Vagina (tissue), 2 donors: ENCODE measurements around the gene SHC1.

ENCODE experiments used
- POLR2A ChIP-seq, 2 donors: fragments of 450-650 bp; IDR thresholded peaks; one replicate each; pipeline ENCODE4 v1.6.1; 2017; ENCODE audit warnings: antibody characterized with exemption in 2 of 2, mild to moderate bottlenecking in 2 of 2, moderate library complexity in 2 of 2
- TF ChIP-seq, protein P1 (sequence below), 3 experiments: fragments of 450-650 bp in 2 of 3; fragments of 200-600 bp in 1 of 3; sonication (generic) in 1 of 3; IDR thresholded peaks; one replicate each; pipeline ENCODE4 v1.5.1; 2017 to 2019; ENCODE audit warnings: antibody characterized with exemption in 3 of 3, mild to moderate bottlenecking in 2 of 3, moderate library complexity in 2 of 3

DNA sequence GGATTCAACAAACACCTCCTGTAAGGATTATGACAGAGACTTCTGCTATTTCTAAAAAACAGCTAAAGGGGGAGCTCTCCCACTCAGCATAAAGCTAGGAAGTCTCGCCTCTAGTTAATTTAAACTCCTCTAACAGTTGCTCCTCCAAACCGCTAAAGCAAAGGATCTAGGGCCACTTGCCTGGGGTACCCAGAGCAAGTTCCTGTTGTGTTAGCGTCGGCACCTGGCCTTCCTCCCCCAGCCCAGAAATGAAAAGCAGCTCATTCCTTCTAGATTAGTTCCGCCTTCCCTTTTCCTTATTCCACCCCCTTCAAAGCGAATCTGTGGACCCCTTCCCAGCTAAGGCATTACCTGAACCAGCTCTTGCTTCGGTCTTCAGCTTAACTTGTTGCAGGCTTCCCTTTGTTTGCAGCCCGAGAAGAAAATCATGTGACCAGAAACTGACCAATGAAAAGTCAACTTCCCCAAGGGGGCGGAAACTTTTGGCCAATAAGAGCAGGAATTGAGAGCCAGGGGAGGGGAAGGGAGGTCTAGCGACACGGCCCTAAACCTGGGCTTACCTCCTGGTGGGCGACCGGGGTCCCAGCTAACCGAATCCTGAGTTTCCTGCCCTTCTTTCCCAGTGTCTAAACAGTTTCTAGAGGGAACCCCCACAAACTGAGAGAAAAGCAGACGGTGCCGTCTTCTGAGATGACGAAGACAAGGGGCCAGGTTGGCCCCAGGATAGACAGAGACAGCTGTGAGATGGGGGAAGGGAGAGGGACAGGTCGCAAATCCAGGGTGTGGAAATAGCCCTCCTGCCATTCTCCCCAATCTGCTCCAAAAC, 14.6 kb downstream of the SHC1 start, which contains the start of gene PBXIP1:
- TF ChIP-seq, protein P1, sequence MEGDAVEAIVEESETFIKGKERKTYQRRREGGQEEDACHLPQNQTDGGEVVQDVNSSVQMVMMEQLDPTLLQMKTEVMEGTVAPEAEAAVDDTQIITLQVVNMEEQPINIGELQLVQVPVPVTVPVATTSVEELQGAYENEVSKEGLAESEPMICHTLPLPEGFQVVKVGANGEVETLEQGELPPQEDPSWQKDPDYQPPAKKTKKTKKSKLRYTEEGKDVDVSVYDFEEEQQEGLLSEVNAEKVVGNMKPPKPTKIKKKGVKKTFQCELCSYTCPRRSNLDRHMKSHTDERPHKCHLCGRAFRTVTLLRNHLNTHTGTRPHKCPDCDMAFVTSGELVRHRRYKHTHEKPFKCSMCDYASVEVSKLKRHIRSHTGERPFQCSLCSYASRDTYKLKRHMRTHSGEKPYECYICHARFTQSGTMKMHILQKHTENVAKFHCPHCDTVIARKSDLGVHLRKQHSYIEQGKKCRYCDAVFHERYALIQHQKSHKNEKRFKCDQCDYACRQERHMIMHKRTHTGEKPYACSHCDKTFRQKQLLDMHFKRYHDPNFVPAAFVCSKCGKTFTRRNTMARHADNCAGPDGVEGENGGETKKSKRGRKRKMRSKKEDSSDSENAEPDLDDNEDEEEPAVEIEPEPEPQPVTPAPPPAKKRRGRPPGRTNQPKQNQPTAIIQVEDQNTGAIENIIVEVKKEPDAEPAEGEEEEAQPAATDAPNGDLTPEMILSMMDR (IDR thresholded peaks at IDR 0.05), result peak in 1 of 3 experiments; percentile 2
- peak in 1 of 2 donors; percentile 2 for TF ChIP-seq POLR2A (IDR thresholded peaks at IDR 0.05)
